GM21529 (cell line): ENCODE measurements around the gene KIAA1958.
"Not testable (repeated sequence)": the region's sequence is repeated elsewhere in the genome, so short reads cannot be mapped to it uniquely, and the experiment has no call there.

Experiments
- ATAC-seq: cut with Tn5 transposase; IDR thresholded peaks from one replicate; pipeline ENCODE4 v1.9.1; 2021; ENCODE audit not compliant: unreplicated experiment

KIAA1958 gene

GRCh38 chr9:112586599-112587155 lies 100.0 kb downstream of the KIAA1958 start:
- ATAC-seq = no peak

- ATAC-seq = not testable (repeated sequence)
These were observed 105.2 kb downstream of the KIAA1958 start for GRCh38 chr9:112591875-112592274.

GRCh38 chr9:112599732-112600131 lies 113.1 kb downstream of the KIAA1958 start:
- ATAC-seq = no peak

- no peak for ATAC-seq
These were observed 115.0 kb downstream of the KIAA1958 start for GRCh38 chr9:112601636-112602035.

GRCh38 chr9:112604790-112605189 lies 118.2 kb downstream of the KIAA1958 start:
- no peak for ATAC-seq

- peak; percentile 94 for ATAC-seq
These were observed 118.9 kb downstream of the KIAA1958 start for GRCh38 chr9:112605518-112605917.

GRCh38 chr9:112605963-112606699 lies 119.5 kb downstream of the KIAA1958 start:
- ATAC-seq = peak; percentile 30

- ATAC-seq = no peak
These were observed 122.2 kb downstream of the KIAA1958 start for GRCh38 chr9:112608851-112609250.

- ATAC-seq = no peak
These were observed 129.1 kb downstream of the KIAA1958 start for GRCh38 chr9:112615584-112616266.

- no peak for ATAC-seq
These were observed 130.7 kb downstream of the KIAA1958 start for GRCh38 chr9:112617371-112617770.

GRCh38 chr9:112618385-112619009 lies 131.9 kb downstream of the KIAA1958 start:
- no peak for ATAC-seq

GRCh38 chr9:112620388-112620787 lies 133.8 kb downstream of the KIAA1958 start:
- ATAC-seq = no peak

GRCh38 chr9:112621018-112621655 lies 134.5 kb downstream of the KIAA1958 start:
- ATAC-seq = no peak

- no peak for ATAC-seq
These were observed 136.6 kb downstream of the KIAA1958 start for GRCh38 chr9:112623198-112623597.

GRCh38 chr9:112624711-112625707 lies 138.4 kb downstream of the KIAA1958 start:
- ATAC-seq = no peak

- no peak for ATAC-seq
These were observed 143.3 kb downstream of the KIAA1958 start for GRCh38 chr9:112629671-112630485.

- ATAC-seq = no peak
These were observed 144.9 kb downstream of the KIAA1958 start for GRCh38 chr9:112631313-112632070.

- no peak for ATAC-seq
These were observed 153.7 kb downstream of the KIAA1958 start for GRCh38 chr9:112640311-112640710.
